ENCODE data around the gene N4BP2L2. TPM values are rescaled to one million over a fixed set of nuclear protein-coding genes. Genes with fewer than 3 reads are reported as not detected.
A peak's percentile ranks its signal among the peaks of the same experiment; 100 is the strongest.
"Not testable (repeated sequence)": the region's sequence is repeated elsewhere in the genome, so short reads cannot be mapped to it uniquely, and the experiment has no call there.

N4BP2L2 gene
- total RNA-seq, 4 donors from 2014 or later, result 79.8 to 722 (median 131) TPM

- 13% methylated on average over 8 of the region's 8 CpGs for WGBS
- H3K27me3 ChIP-seq, result no peaks in the 10 kb centered on the region
- H3K27ac ChIP-seq, result peak overlapping the region; percentile 64
- TF ChIP-seq POLR2A (IDR thresholded peaks at IDR 0.05), result no peak
- no peak for TF ChIP-seq CTCF (IDR thresholded peaks at IDR 0.05)
- TF ChIP-seq POLR2AphosphoS5 (IDR thresholded peaks at IDR 0.05), result no peak
- no peak for TF ChIP-seq EP300 (IDR thresholded peaks at IDR 0.05)
- no peak for DNase-seq (ENCODE audit: low spot score in 2 of 2)
- H3K4me3 ChIP-seq, result peak overlapping the region; percentile 62
- H3K36me3 ChIP-seq, result no peaks in the 10 kb centered on the region
- H3K4me1 ChIP-seq, result peaks cover 32% of the 10 kb centered on the region
- no peaks in the 10 kb centered on the region for H3K9me3 ChIP-seq
Measured at GRCh38 chr13:32585550-32586079, 47.0 kb upstream of the N4BP2L2 start.

DNA sequence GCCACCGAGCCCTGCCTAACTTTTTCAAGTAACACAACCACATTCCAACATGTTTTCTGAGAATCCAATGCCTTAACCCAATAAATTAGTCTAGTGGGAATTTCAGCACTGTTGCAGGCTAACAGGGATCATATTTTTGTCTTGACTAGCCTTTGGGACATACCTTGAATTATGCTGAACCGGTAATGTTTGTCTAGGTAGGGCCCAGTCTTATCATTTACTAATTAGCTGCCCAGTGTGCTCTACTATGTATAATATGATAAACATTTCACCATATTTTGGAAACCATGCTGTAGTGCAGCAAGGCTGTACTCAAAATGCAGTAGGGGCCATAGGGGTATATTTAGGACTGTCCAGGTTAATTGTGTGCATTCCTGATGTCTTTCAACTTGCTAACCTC is 44.4 kb upstream of the N4BP2L2 start:
- H3K4me1 ChIP-seq, result peaks cover 10% of the 10 kb centered on the region
- WGBS, result 88% methylated on average over 2 of the region's 2 CpGs

GRCh38 chr13:32582281-32582680 is 43.7 kb upstream of the N4BP2L2 start:
- WGBS, result 69% methylated on average over 2 of the region's 2 CpGs
- TF ChIP-seq POLR2A (IDR thresholded peaks at IDR 0.05), result no peak
- TF ChIP-seq EP300 (IDR thresholded peaks at IDR 0.05), result no peak
- no peak for TF ChIP-seq POLR2AphosphoS5 (IDR thresholded peaks at IDR 0.05)
- no peak for TF ChIP-seq CTCF (IDR thresholded peaks at IDR 0.05)
- H3K27ac ChIP-seq, result no peak overlapping the region
- peaks cover 8% of the 10 kb centered on the region for H3K4me1 ChIP-seq
- DNase-seq (ENCODE audit: low spot score in 2 of 2), result no peak
- no peaks in the 10 kb centered on the region for H3K27me3 ChIP-seq
- H3K4me3 ChIP-seq, result no peak overlapping the region
- no peaks in the 10 kb centered on the region for H3K9me3 ChIP-seq
- H3K36me3 ChIP-seq, result no peaks in the 10 kb centered on the region

More for the DNA sequence above, 44.4 kb upstream of the N4BP2L2 start:
- TF ChIP-seq EP300 (IDR thresholded peaks at IDR 0.05) (no peak), POLR2A (IDR thresholded peaks at IDR 0.05) (no peak), CTCF (IDR thresholded peaks at IDR 0.05) (no peak), POLR2AphosphoS5 (IDR thresholded peaks at IDR 0.05) (no peak)
- DNase-seq (ENCODE audit: low spot score in 2 of 2), result no peak
- Histone ChIP-seq H3K9me3 (no peaks in the 10 kb centered on the region), H3K27ac (no peak overlapping the region), H3K36me3 (no peaks in the 10 kb centered on the region), H3K27me3 (no peaks in the 10 kb centered on the region), H3K4me3 (no peak overlapping the region)

- H3K4me3 ChIP-seq, result no peak overlapping the region
- H3K27ac ChIP-seq, result no peak overlapping the region
- no peak for TF ChIP-seq EP300 (IDR thresholded peaks at IDR 0.05)
- TF ChIP-seq POLR2AphosphoS5 (IDR thresholded peaks at IDR 0.05), result no peak
- TF ChIP-seq POLR2A (IDR thresholded peaks at IDR 0.05), result no peak
- TF ChIP-seq CTCF (IDR thresholded peaks at IDR 0.05), result peak in 1 of 2 donors; percentile 29
- DNase-seq (ENCODE audit: low spot score in 2 of 2), result no peak
- no peaks in the 10 kb centered on the region for H3K27me3 ChIP-seq
- no peaks in the 10 kb centered on the region for H3K36me3 ChIP-seq
- WGBS, result 50% methylated on average over 3 of the region's 3 CpGs
- H3K9me3 ChIP-seq, result no peaks in the 10 kb centered on the region
- peaks cover 8% of the 10 kb centered on the region for H3K4me1 ChIP-seq
Measured at GRCh38 chr13:32581177-32581786, 42.7 kb upstream of the N4BP2L2 start.

GRCh38 chr13:32577032-32577431 is 38.4 kb upstream of the N4BP2L2 start:
- no peak overlapping the region for H3K27ac ChIP-seq
- no peak for TF ChIP-seq EP300 (IDR thresholded peaks at IDR 0.05)
- no peak for TF ChIP-seq POLR2A (IDR thresholded peaks at IDR 0.05)
- no peak for TF ChIP-seq POLR2AphosphoS5 (IDR thresholded peaks at IDR 0.05)
- no peaks in the 10 kb centered on the region for H3K27me3 ChIP-seq
- H3K9me3 ChIP-seq, result no peaks in the 10 kb centered on the region
- no peaks in the 10 kb centered on the region for H3K36me3 ChIP-seq
- WGBS, result 98% methylated on average over 3 of the region's 3 CpGs
- no peak for DNase-seq (ENCODE audit: low spot score in 2 of 2)
- no peaks in the 10 kb centered on the region for H3K4me1 ChIP-seq
- no peak overlapping the region for H3K4me3 ChIP-seq

DNA sequence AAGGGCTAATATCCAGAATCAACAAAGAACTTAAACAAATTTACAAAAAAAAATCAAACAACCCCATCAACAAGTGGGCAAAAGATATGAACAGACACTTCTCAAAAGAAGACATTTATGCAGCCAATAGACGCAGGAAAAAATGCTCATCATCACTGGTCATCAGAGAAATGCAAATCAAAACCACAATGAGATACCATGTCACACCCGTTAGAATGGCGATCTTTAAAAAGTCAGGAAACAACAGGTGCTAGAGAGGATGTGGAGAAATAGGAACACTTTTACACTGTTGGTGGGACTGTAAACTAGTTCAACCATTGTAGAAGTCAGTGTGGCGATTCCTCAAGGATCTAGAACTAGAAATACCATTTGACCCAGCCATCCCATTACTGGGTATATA is 37.1 kb upstream of the N4BP2L2 start:
- H3K27me3 ChIP-seq; H3K27ac ChIP-seq; H3K9me3 ChIP-seq; H3K4me3 ChIP-seq; DNase-seq (ENCODE audit: low spot score in 2 of 2); H3K36me3 ChIP-seq; H3K4me1 ChIP-seq: not testable (repeated sequence)
- WGBS, result 97% methylated on average over 4 of the region's 4 CpGs

DNA sequence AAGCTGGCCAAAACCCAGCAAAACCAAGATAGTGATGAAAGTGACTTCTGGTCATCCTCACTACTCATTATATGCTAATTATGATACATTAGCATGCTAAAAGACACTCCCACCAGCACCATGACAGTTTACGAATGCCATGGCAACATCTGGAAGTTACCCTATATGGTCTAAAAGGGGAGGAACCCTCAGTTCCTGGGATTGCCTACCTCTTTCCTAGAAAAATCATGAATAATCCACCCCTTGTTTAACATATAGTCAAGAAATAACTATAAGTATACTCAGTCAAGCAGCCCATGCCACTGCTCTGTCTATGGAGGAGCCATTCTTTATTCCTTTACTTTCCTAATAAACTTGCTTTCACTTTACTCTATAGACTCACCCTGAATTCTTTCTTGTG is 22.2 kb upstream of the N4BP2L2 start:
- H3K27ac ChIP-seq; H3K27me3 ChIP-seq; H3K4me3 ChIP-seq; DNase-seq (ENCODE audit: low spot score in 2 of 2); H3K9me3 ChIP-seq; H3K4me1 ChIP-seq; H3K36me3 ChIP-seq: not testable (repeated sequence)
- WGBS, result 94% methylated on average over 1 of the region's 1 CpG
